GM12892 (cell line): ENCODE results near the gene INPP4B.

Experiments
- DNase-seq: peaks from one replicate; pipeline ENCODE4 v3.0.0; 2011; ENCODE audit not compliant: insufficient read length
- FAIRE-seq: peaks from 2 replicates; lab custom pipeline; 2011; peaks lifted over from hg19 to GRCh38; lab: Jason Lieb, UNC
- POLR2A ChIP-seq: IDR thresholded peaks from 2 replicates; pipeline ENCODE4 v1.6.1; 2011; ENCODE audit warnings: low read depth, low read length, control low read depth
- POLR2AphosphoS5 ChIP-seq: IDR thresholded peaks from 2 replicates; pipeline ENCODE4 v1.6.1; 2011; ENCODE audit warnings: low read depth, low read length, control low read depth
- TAF1 ChIP-seq: IDR thresholded peaks from 2 replicates; pipeline ENCODE4 v1.6.1; 2011; ENCODE audit warnings: low read depth, mild to moderate bottlenecking, control low read depth, low read length, borderline replicate concordance

The INPP4B gene

DNA sequence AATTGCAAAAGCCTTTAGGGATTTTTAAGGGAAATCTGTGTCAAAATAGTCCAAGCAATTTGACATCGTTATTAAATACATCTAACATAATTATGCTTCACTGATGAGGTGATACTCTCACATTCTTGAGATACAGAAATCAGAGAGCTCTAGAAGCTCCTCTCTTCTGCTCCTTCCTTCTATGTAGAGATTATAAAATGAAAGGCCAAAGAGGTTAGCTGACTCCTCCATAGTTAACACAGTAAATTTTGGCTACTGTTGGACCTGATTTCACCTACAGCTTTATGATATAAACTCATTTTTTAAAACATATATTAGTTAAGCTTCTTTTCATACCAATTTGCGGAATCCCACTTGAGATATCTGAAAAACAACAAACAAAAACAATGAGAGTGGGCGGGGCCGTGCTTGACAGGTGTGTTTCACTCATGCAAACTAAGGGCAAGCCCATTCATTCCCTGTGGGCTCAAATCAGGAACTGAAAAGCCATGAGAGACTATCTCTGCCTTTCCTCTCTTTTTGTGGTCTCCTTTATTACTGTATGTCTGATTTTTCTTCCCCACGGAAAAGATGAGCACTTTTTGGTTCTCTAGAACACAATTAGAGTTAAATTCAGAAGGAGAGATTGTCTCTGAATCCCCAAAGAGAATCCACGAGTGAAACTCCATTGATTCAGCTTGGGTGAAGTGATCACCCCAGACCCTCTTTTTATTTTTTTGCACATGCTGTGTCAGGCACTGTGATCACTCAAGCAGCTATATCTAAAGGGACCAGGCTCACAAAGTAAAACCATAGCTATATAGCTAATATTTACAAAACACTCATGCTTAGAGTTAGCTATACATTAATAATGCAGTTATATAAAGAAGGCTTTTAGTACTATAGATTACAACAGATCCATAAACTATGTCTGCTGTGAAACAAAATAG is 643.4 kb downstream of the INPP4B start:
- FAIRE-seq: peak; percentile 48
- TF ChIP-seq POLR2AphosphoS5: no peak
- no peak for DNase-seq

DNA sequence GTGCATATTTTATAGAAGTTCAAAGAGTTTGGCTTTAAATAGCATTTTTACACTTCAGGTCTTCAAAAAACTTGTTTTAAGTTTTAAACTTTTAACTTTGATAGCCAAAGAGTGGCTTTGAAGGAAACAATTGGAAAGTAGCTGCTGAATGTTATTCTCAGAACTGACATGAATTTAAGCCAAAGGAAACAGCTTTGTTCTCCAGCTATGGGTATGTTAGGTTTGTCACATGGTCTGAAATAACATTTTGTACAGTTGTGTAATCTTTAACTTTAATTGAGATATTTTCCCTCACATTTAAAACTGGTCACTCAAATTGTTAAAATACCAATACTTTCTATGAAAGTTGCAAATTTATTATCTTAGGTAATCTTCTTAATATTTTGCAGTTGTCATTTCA is 645.1 kb downstream of the INPP4B start:
- no peak for FAIRE-seq
- TF ChIP-seq POLR2A (no peak), POLR2AphosphoS5 (no peak)

DNA sequence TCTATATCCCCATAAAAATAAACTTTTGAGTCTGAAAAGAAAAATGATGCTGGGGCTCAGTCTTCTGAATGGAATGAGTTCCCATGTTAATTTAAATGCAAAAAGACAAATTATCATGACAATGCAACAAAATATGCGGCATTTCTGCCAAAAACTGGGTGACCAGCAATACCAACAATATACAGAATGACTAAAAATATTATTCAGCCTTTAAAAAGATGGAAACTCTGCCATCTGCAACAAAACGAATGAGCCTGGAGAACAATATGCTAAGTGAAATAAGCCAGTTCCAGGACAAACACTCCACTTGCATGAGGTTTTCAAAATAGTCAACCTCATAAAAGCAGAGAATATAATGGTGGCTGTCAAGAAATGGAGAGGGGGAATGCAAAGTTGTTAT is 651.2 kb downstream of the INPP4B start:
- DNase-seq (no peak), FAIRE-seq (no peak)
- TF ChIP-seq POLR2AphosphoS5 (no peak), POLR2A (no peak), TAF1 (no peak)

More for the DNA sequence above, 645.1 kb downstream of the INPP4B start:
- no peak for DNase-seq

DNA sequence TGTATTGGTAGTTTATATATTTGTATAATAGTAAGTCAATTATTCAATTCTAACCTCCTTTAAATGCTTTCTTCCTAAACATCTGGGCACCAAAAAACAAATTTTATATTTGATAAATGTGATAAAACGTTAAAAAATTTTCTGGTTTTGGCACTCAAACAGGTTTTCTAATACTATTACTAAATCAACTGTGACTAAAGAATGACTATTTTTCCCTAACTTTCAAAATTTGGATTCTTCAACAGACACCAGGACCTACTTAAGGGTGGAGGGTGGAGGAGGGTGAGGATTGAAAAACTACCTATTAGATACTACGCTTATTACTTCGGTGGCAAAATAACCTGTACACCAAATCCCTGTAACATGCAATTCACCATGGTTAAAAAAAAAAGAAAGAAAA is 654.2 kb downstream of the INPP4B start:
- DNase-seq: no peak
- TF ChIP-seq TAF1: no peak
- no peak for TF ChIP-seq POLR2A
- TF ChIP-seq POLR2AphosphoS5: no peak
- no peak for FAIRE-seq

DNA sequence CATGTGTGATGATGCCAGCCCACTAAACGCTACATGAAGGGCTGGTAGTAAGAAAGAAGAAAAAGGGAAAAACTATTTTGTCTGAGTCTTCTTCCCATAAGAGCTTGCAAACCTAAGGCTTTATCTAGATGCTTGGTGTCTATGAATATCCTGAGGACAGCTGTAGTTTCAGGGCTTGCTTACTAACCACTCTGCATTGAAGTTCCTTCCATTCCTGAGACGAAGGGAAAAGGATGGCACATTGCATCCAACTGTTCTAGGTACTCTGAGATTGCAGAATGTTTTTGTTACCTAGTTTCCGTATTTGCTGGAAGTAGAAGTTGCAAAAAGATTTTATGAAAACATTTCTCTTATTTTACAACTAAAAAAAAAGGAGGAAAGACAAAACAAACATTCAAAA is 665.1 kb downstream of the INPP4B start:
- TF ChIP-seq POLR2AphosphoS5: no peak
- no peak for TF ChIP-seq TAF1
- no peak for TF ChIP-seq POLR2A
- FAIRE-seq: no peak

DNA sequence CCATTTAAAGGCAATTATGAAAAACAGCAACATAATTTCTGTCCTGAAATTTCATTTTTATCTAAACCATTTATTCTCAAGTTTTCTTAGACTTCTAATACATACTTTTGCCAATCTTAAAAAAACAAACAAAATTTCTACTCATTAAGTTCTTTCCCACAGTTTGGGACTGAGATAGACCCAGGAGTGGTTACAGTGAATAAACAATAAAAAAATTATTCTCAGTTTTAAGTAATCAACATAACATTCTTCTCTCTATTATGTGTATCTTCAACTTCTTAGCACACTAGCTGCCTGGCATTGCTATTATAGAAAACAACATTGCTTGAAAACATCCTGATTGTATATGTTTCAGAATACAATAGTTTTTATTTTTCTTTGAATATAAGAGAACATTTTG is 676.9 kb downstream of the INPP4B start:
- no peak for TF ChIP-seq TAF1
- no peak for TF ChIP-seq POLR2A
- no peak for DNase-seq
- FAIRE-seq: no peak

More for the DNA sequence above, 665.1 kb downstream of the INPP4B start:
- DNase-seq: no peak

DNA sequence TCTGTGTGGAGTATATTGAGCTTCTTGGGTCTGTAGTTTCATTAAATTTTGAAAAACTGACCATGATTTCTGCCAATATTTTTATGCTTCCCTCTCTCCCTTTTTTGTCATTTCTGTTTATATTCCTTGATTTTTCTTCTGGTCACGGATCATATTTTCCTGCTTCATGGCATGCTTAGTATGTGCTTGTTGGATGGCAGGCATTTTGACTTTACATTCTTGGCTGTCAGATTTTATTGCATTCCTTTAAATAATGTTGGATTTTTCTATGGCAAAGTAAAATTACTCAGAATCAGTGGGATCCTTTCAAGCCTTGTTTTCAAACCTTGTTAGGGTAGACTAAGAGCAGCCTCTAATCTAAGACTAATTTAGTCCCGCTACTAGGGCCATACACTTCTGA is 677.9 kb downstream of the INPP4B start:
- TF ChIP-seq TAF1: no peak
- no peak for TF ChIP-seq POLR2AphosphoS5
- no peak for TF ChIP-seq POLR2A
- FAIRE-seq: no peak
- DNase-seq: no peak

DNA sequence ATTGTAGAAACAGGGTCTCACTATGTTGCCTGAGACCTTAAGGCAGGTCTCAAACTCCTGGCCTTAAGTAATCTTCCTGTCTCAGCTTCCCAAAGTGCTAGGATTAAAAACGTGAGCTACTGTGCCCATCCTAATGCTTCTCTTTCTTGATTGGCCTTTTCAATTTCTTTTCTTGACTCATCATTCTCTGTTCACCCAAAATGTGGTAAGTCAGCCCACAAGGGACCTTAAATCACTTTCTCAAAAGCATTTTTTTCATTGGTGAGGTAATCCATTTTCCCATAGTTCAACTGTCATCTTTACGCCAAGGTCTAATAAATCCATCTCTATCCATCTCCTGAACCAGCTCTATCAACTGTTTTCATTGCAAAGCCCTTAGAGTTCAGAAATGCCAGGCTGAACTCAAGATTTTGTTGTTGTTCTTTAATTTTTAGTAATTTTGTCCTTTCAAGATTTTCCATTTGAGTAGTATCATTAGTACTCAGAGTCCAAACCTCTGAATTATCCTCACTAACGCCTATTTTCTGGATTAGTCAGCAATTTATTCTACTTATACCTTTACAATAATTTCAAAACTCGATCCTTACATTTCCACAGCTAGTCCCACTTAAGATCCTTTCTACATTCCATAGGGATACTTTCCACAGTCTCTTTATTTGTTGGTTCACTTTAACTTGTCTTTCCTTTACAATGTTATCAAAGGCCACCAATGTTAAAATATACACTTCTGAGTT is 681.2 kb downstream of the INPP4B start:
- DNase-seq: no peak
- TF ChIP-seq POLR2AphosphoS5 (no peak), POLR2A (no peak), TAF1 (no peak)
- FAIRE-seq: no peak

DNA sequence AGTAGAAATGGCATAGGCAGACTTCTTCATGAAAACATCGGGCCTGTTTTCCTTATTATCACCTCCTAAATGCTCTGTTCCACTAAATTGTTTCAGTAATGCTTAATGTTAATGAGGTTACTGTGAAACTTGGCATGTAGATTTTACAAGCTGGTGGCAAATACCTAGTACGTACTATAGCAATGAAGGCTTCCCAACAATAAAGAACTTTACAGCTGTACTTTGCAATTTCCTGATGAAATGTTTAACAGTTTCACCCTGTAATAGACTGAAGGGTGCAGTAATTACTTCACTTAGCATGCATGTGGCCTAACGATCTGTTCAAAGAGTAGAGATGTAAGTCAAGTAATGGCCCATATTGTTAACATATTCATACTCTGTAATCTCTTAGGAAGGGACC is 685.0 kb downstream of the INPP4B start:
- DNase-seq (no peak), FAIRE-seq (no peak)
- TF ChIP-seq TAF1: no peak
- TF ChIP-seq POLR2AphosphoS5: no peak
- no peak for TF ChIP-seq POLR2A

DNA sequence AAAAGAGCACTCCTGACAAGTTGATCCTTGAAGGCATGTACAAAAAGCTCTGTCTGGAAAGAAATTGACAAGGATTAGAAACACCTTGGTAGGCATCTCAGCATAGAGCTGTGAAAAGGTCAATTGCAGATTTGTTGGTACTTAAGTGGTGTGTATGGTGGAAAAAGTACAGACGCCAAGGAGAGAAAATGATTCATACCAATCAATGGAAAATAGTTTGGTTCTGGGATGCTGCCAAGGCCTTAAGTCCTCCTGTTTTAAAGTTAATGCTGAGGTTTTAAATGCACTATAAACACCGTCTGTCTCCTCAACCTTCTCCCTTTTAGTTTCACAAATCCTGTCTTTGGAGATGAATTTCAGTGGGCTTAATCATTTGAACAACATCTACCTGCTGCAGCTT is 685.6 kb downstream of the INPP4B start:
- FAIRE-seq (no peak), DNase-seq (no peak)
- TF ChIP-seq POLR2AphosphoS5 (no peak), POLR2A (no peak), TAF1 (no peak)

DNA sequence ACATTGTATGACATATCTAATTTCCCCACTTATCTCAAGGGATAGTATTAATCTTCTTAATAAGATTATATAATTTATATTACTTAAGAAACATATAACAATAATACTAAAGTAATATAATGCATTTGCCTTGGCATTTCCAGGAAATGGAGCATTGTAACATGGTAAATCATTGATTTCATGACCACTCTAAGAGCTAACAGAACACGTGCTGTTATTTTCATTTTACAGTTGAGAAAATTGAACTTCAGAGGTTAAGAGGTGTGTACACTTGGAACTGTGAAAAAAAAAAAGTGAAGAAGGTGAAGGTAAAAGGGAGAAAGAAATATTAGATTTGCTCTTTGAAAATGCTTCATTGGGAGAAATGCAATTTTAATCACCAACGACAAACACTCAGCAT is 687.1 kb downstream of the INPP4B start:
- DNase-seq (no peak), FAIRE-seq (no peak)
- no peak for TF ChIP-seq TAF1
- no peak for TF ChIP-seq POLR2AphosphoS5
- TF ChIP-seq POLR2A: no peak

DNA sequence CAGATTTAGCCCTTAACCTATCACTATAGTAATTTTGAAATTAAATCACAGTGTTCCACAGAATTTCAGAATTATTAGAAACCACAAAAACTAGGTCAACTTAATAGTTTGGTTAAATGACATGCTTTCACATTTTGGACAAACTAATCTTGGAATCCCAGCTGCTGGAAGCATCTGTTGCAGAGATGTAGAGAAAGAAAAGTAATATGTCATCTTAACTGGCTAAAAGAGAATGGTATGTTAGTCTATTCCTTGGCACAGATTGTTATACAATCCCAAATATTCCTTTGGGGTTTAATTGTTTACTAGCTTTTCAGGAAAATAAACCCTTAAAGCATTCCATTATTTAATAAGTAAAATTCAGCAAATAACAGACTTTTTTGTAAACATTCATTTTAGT is 689.8 kb downstream of the INPP4B start:
- no peak for FAIRE-seq
- DNase-seq: no peak
- no peak for TF ChIP-seq POLR2A
